GM10266 (cell line): ENCODE data around the gene CLDN6.

Experiments used
- DNase-seq: peaks from one replicate; pipeline ENCODE4 v3.0.0; 2012; ENCODE audit errors: extremely low spot score
- CTCF ChIP-seq: IDR thresholded peaks from 2 replicates; pipeline ENCODE4 v1.5.1; 2012; ENCODE audit warnings: mild to moderate bottlenecking, low read depth; ENCODE audit not compliant: control insufficient read depth, insufficient read depth; ENCODE audit errors: missing control alignments

CLDN6 gene

GRCh38 chr16:2966808-2967191 lies 51.2 kb downstream of the CLDN6 start:
- no peak for DNase-seq
- TF ChIP-seq CTCF = no peak

GRCh38 chr16:2966043-2966807 lies 51.8 kb downstream of the CLDN6 start:
- no peak for TF ChIP-seq CTCF
- DNase-seq = no peak
